Keratinocyte (primary cell): Measurements from ENCODE around the gene MGAT4A. TPM values are rescaled to one million over a fixed set of nuclear protein-coding genes. Genes with fewer than 3 reads are reported as not detected.
A peak's percentile ranks its signal among the peaks of the same experiment; 100 is the strongest.

ENCODE experiments used
- DNase-seq: peaks from one replicate; pipeline ENCODE4 v3.0.0-alpha.2; 2011; ENCODE audit warnings: low read depth, missing footprints, low spot score
- FAIRE-seq: peaks from 2 replicates; lab custom pipeline; 2011; peaks lifted over from hg19 to GRCh38; lab: Jason Lieb, UNC
- H2AFZ ChIP-seq: 2 replicates; pipeline ENCODE4 v1.6.0; 2012; ENCODE audit warnings: low read length, control low read depth, inconsistent platforms; ENCODE audit not compliant: control insufficient read depth
- H3K27ac ChIP-seq: 2 replicates; pipeline ENCODE4 v1.5.1; 2011; ENCODE audit warnings: low read length; ENCODE audit not compliant: control insufficient read depth, insufficient read depth
- H3K27me3 ChIP-seq: 3 replicates; pipeline ENCODE4 v1.6.0; 2011; ENCODE audit warnings: low read length; ENCODE audit not compliant: control insufficient read depth, insufficient read depth; ENCODE audit errors: extremely low read depth
- H3K36me3 ChIP-seq, 2 experiments: 2 replicates in 1 of 2; 3 replicates in 1 of 2; pipeline ENCODE4 v1.5.1; 2011; ENCODE audit warnings: low read length in 2 of 2, mild to moderate bottlenecking in 1 of 2; ENCODE audit not compliant: control insufficient read depth in 2 of 2, insufficient read depth in 2 of 2; ENCODE audit errors: extremely low read depth in 1 of 2
- H3K4me1 ChIP-seq: 3 replicates; pipeline ENCODE4 v1.5.1; 2011; ENCODE audit warnings: low read length; ENCODE audit not compliant: control insufficient read depth, insufficient read depth; ENCODE audit errors: extremely low read depth
- H3K4me2 ChIP-seq: 3 replicates; pipeline ENCODE4 v1.6.0; 2011; ENCODE audit warnings: low read depth, low read length; ENCODE audit not compliant: control insufficient read depth, insufficient read depth; ENCODE audit errors: extremely low read depth
- H3K4me3 ChIP-seq, 3 experiments: fragments of 200-600 bp in 1 of 3; sonication (generic) in 1 of 3; 2 replicates in 2 of 3; 3 replicates in 1 of 3; pipeline ENCODE4 v1.5.1; 2011 to 2016; ENCODE audit warnings: low read length in 3 of 3, mild to moderate bottlenecking in 3 of 3, control low read depth in 2 of 3, inconsistent platforms in 1 of 3, low read depth in 1 of 3, mixed read lengths in 1 of 3, mixed run types in 1 of 3, moderate library complexity in 1 of 3; ENCODE audit not compliant: control insufficient read depth in 2 of 3, insufficient read depth in 2 of 3; ENCODE audit errors: extremely low read depth in 1 of 3
- H3K79me2 ChIP-seq: 2 replicates; pipeline ENCODE4 v1.6.0; 2012; ENCODE audit warnings: low read length; ENCODE audit not compliant: control insufficient read depth, insufficient read depth
- H3K9ac ChIP-seq: 3 replicates; pipeline ENCODE4 v1.6.0; 2011; ENCODE audit warnings: low read length; ENCODE audit not compliant: control insufficient read depth, insufficient read depth; ENCODE audit errors: extremely low read depth
- H3K9me1 ChIP-seq: 3 replicates; pipeline ENCODE4 v1.6.0; 2011; ENCODE audit warnings: low read length; ENCODE audit not compliant: control insufficient read depth, insufficient read depth; ENCODE audit errors: extremely low read depth
- H3K9me3 ChIP-seq: 2 replicates; pipeline ENCODE4 v1.5.1; 2012; ENCODE audit warnings: low read depth, low read length; ENCODE audit not compliant: control insufficient read depth
- H4K20me1 ChIP-seq: 3 replicates; pipeline ENCODE4 v1.6.0; 2011; ENCODE audit warnings: low read length; ENCODE audit not compliant: control insufficient read depth, insufficient read depth; ENCODE audit errors: extremely low read depth
- CTCF ChIP-seq, 3 experiments: IDR thresholded peaks in 1 of 3; conservative IDR thresholded peaks in 1 of 3; optimal IDR thresholded peaks in 1 of 3; 2 replicates in 2 of 3; 3 replicates in 1 of 3; pipeline versions ENCODE3 to v1.5.1; 2011; ENCODE audit warnings: low read length in 3 of 3, mild to moderate bottlenecking in 3 of 3, moderate library complexity in 2 of 3, control low read depth in 1 of 3, inconsistent platforms in 1 of 3; ENCODE audit not compliant: insufficient read depth in 2 of 3; ENCODE audit errors: extremely low read depth in 1 of 3
- EZH2 ChIP-seq: IDR thresholded peaks from one replicate; pipeline ENCODE4 v1.6.1; 2012; ENCODE audit warnings: inconsistent platforms, mild to moderate bottlenecking, low read length, moderate library complexity
- dilution Hi-C: fragments of 300-500 bp; cut with MboI; formaldehyde crosslinking; loops from one replicate; pipeline ENCODE4 v1.7.0; 2020; ENCODE audit warnings: low sequenced_read_pairs; ENCODE audit not compliant: extremely low pct_ligation_motif_present
- polyA plus RNA-seq, 5 experiments: library from polyadenylated mRNA; depleted of rRNA in 3 of 5; stranded (reverse) in 3 of 5; stranded (forward) in 1 of 5; unstranded in 1 of 5; fragments of >200 nt; gene quantifications; 1 replicate in 1 of 5; 2 replicates in 3 of 5; 3 replicates in 1 of 5; pipeline versions ENCODE4 v1.2.1 to v1.2.3, GENCODE V29; 2011 to 2012; ENCODE audit warnings: missing spikeins in 2 of 5, low read depth in 1 of 5, low replicate concordance in 1 of 5

MGAT4A gene
- polyA plus RNA-seq, 1 donor (not counting 4 experiments of a cell fraction or from before 2014, with no cell fraction given), result 0.81 TPM

GRCh38 chr2:98637401-98638147 lies 93.4 kb downstream of the MGAT4A start:
- dilution Hi-C loops, result no loop called here
- Histone ChIP-seq H3K9me1 (no peaks in the 10 kb centered on the region), H3K79me2 (no peaks in the 10 kb centered on the region), H4K20me1 (no peaks in the 10 kb centered on the region), H3K4me2 (no peak overlapping the region), H3K27me3 (no peaks in the 10 kb centered on the region), H3K4me1 (no peaks in the 10 kb centered on the region), H2AFZ (no peak overlapping the region), H3K9me3 (no peaks in the 10 kb centered on the region), H3K36me3 (no peaks in the 10 kb centered on the region), H3K9ac (no peak overlapping the region), H3K4me3 (no peak overlapping the region), H3K27ac (no peak overlapping the region)
- TF ChIP-seq EZH2, result no peak
- no peak for TF ChIP-seq CTCF (optimal IDR thresholded peaks at IDR 0.05 in 1 of 3, IDR thresholded peaks at IDR 0.05 in 1 of 3, conservative IDR thresholded peaks at IDR 0.05 in 1 of 3; ENCODE audit: extremely low read depth in 1 of 3, insufficient read depth in 2 of 3, low read length in 3 of 3)
- no peak for FAIRE-seq
- DNase-seq, result no peak

- TF ChIP-seq EZH2 (no peak), CTCF (optimal IDR thresholded peaks at IDR 0.05 in 1 of 3, IDR thresholded peaks at IDR 0.05 in 1 of 3, conservative IDR thresholded peaks at IDR 0.05 in 1 of 3; ENCODE audit: extremely low read depth in 1 of 3, insufficient read depth in 2 of 3, low read length in 3 of 3) (peak; percentile 53 to 67 (median 53))
- H3K27me3 ChIP-seq, result no peaks in the 10 kb centered on the region
- DNase-seq (no peak), FAIRE-seq (no peak)
- no peak overlapping the region for H3K27ac ChIP-seq
- no peaks in the 10 kb centered on the region for H3K4me1 ChIP-seq
- dilution Hi-C loops, result no loop called here
- H3K9ac ChIP-seq, result no peak overlapping the region
- no peaks in the 10 kb centered on the region for H4K20me1 ChIP-seq
- no peaks in the 10 kb centered on the region for H3K9me3 ChIP-seq
- no peak overlapping the region for H3K4me3 ChIP-seq
- no peaks in the 10 kb centered on the region for H3K9me1 ChIP-seq
- H3K36me3 ChIP-seq, result no peaks in the 10 kb centered on the region
- no peak overlapping the region for H2AFZ ChIP-seq
- H3K79me2 ChIP-seq, result no peaks in the 10 kb centered on the region
- no peak overlapping the region for H3K4me2 ChIP-seq
Observed at GRCh38 chr2:98634406-98635092, 96.4 kb downstream of the MGAT4A start.
